DMS53 (cell line): ENCODE results near the gene TAF11L13.
"Not testable (repeated sequence)": the region's sequence is repeated elsewhere in the genome, so short reads cannot be mapped to it uniquely, and the experiment has no call there.

Source experiments
- DNase-seq: peaks from one replicate; lab custom pipeline; 2025; lab: John Stamatoyannopoulos, UW

TAF11L13 gene

DNA sequence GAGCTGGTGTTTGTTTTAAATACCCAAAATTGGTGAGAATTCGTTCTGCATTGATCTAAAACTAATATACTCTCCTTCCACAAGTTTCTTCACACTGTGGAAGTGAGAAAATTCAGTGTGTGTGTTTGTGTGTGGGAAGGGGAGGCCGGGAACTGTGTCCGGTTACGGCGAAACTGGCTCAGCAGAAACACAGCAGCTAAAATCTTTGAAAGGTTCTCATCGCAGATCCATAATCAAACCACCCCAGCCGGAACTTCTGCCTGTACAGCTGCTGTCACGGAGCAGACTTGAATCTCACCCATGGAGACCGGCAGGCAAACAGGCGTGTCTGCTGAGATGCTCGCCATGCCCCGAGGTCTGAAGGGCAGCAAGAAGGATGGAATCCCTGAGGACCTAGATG lies at the start of gene TAF11L13:
TSS of gene TAF11L13 (plus strand) at position 301 of the 400 bp plus-strand sequence.
- DNase-seq: not testable (repeated sequence)

GRCh38 chr5:17585658-17586057 lies 46.2 kb upstream of the TAF11L13 start, which contains the start of gene TAF11L7:
TSS of gene TAF11L7 (minus strand) at chr5:17585758.
- DNase-seq: not testable (repeated sequence)

- not testable (repeated sequence) for DNase-seq
Measured at GRCh38 chr5:17590860-17591259, 41.0 kb upstream of the TAF11L13 start, which contains the start of gene TAF11L8. TSS of gene TAF11L8 (minus strand) at chr5:17590960.

GRCh38 chr5:17594255-17594654 lies 37.6 kb upstream of the TAF11L13 start, which contains the start of gene TAF11L9:
TSS of gene TAF11L9 (minus strand) at chr5:17594394.
- not testable (repeated sequence) for DNase-seq

DNA sequence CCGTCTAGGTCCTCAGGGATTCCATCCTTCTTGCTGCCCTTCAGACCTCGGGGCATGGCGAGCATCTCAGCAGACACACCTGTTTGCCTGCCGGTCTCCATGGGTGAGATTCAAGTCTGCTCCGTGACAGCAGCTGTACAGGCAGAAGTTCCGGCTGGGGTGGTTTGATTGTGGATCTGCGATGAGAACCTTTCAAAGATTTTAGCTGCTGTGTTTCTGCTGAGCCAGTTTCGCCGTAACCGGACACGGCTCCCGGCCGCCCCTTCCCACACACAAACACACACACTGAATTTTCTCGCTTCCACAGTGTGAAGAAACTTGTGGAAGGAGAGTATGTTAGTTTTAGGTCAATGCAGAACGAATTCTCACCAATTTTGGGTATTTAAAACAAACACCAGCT lies 34.2 kb upstream of the TAF11L13 start, which contains the start of gene TAF11L10:
TSS of gene TAF11L10 (minus strand) at position 101 of the 400 bp plus-strand sequence.
- not testable (repeated sequence) for DNase-seq

DNA sequence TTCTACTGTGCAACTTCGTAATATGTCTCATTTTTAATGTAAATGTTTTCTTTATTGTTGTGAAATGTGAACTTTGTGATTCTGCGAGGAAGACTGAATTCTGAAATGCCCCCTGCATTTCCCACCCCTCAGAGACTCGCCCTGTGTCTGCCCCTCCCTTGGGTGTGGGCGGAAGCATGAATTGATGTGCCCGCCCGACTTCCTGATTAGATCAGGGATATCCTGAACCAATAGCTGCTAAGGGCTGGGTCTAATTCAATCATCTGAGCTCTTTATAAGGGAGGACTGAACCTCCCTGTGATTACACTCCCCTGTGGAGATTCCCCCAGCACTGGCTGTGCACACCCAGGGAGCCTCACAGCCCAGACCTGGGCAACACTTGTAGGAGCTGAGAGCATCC lies 28.0 kb upstream of the TAF11L13 start, which contains the start of gene TAF11L11:
TSS of gene TAF11L11 (plus strand) at position 304 of the 400 bp plus-strand sequence.
- DNase-seq: not testable (repeated sequence)

- no peak for DNase-seq
Measured at GRCh38 chr5:17604951-17605350, 26.9 kb upstream of the TAF11L13 start.

- DNase-seq: not testable (repeated sequence)
Measured at GRCh38 chr5:17607461-17607860, 24.4 kb upstream of the TAF11L13 start.

GRCh38 chr5:17610092-17610491 lies 21.8 kb upstream of the TAF11L13 start, which contains the start of gene TAF11L12:
TSS of gene TAF11L12 (plus strand) at chr5:17610392.
- DNase-seq: not testable (repeated sequence)

- no peak for DNase-seq
Measured at GRCh38 chr5:17614872-17615605, 16.8 kb upstream of the TAF11L13 start.

DNA sequence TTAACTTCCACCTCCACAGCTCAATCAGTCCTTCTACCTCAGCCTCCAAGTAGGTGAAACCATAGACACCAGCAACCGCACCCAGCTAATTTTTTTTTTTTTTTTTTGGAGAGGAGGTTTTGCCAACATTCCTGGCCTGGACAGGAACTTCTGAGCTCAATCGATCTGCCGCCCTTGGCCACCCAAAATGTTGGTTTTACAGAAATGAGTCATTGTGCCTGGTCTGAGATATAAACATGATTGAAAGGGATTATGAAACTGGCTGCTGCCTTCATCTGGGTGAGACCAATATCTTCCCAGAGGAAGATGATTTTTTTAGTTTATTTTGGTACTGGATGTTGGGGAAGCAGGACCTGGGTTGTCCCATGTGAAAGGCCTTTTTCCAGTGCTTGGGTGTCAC lies 12.5 kb upstream of the TAF11L13 start:
- DNase-seq: no peak

DNA sequence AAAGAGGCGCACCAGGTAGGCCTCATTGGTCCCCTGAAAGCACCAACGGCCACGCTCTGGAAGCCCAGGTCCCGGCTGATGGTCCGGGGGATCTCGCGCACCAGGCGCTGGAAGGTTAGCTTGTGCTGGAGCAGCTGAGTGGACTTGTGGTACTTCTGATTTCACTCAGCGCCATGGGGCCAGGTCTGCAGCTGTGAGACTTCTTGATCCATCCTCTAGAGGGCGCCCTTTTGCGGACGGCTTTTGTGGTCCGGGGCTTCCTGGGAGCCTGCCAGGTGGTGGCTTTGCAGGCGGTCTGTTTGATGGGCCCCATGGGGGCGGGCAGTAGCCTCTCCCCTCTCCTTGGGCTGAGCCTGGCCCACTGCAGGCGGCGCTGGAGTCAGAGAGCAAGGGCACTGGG lies 11.3 kb upstream of the TAF11L13 start:
- DNase-seq: no peak

- no peak for DNase-seq
Measured at GRCh38 chr5:17625686-17626085, 6.2 kb upstream of the TAF11L13 start.

DNA sequence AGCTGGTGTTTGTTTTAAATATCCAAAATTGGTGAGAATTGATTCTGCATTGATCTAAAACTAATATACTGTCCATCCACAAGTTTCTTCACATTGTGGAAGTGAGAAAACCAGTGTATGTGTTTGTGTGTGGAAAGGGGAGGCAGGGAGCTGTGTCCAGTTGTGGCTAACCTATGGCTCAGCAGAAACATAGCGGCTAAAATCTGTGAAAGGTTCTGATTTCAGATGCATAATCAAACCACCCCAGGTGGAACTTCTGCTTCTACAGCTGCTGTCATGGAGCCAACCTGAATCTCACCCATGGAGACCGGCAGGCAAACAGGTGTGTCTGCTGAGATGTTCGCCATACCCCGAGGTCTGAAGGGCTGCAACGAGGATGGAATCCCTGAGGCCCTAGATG lies 2.3 kb downstream of the TAF11L13 start, which contains the start of gene TAF11L14:
TSS of gene TAF11L14 (plus strand) at position 301 of the 400 bp plus-strand sequence.
- no peak for DNase-seq

GRCh38 chr5:17649232-17649631 lies 17.3 kb downstream of the TAF11L13 start:
- DNase-seq: not testable (repeated sequence)

DNA sequence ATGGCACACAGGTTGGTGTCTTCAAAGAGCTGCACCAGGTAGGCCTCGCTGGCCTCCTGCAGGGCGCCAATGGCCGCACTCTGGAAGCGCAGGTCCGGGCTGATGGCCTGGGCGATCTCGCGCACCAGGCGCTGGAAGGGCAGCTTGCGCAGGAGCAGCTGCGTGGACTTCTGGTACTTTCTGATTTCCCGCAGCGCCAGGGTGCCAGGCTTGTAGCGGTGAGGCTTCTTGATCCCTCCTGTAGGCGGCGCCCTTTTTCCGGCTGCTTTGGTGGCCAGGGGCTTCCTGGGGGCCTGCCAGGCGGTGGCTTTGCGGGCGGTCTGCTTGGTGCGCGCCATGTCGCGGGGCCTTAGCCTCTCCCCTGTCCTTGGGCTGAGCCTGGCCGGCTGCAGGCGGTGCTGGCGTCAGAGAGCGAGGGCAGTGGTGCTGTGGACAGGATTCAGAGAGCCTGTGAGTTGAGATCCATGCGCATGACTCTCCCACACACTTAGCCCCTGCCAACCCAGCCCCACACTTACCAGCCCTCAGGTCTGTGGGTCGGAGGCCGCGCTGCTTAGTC lies 23.4 kb downstream of the TAF11L13 start:
- not testable (repeated sequence) for DNase-seq

GRCh38 chr5:17655921-17656320 lies 24.0 kb downstream of the TAF11L13 start:
- no peak for DNase-seq

GRCh38 chr5:17663182-17663581 lies 31.3 kb downstream of the TAF11L13 start:
- no peak for DNase-seq

DNA sequence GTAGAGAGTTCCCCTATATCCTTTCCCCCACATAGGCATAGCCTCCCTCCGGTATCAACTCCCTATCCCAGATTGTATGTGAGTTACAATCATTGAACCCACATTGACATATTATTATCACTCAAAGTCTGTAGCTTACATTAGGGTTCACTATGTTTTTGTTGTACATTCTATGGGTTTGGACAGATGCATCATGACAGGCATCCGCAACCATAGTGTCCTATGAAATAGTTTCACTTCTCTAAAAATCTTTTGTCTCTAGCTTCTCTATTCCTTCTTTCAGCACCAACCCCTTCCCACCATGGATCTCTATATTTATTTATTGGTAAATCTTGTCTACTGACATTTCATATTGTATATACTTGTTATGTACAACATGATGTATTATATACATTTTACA lies 33.9 kb downstream of the TAF11L13 start:
- DNase-seq: no peak

DNA sequence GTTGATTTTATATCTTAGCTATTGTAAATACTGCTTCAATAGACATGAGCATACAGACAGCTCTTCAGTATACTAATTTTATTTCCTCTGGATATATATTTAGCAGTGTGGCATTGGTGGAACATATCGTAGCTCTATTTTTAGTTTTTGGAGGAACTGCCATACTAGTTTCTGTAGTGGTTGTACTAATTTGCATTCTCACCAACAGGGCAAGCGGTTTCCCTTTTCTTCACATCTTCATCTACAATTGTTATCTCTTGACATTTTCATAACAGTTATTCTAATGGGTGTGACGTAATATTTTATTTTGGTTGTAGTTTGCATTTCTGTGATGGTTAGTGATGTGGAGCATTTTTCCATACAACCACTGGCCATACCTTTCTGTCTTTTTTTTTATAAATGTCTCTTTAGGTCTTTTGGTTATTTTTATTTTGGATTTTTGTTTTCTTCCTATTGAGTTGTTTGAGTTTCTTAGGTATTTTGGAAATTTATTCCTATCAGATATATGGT lies 34.9 kb downstream of the TAF11L13 start:
- no peak for DNase-seq

DNA sequence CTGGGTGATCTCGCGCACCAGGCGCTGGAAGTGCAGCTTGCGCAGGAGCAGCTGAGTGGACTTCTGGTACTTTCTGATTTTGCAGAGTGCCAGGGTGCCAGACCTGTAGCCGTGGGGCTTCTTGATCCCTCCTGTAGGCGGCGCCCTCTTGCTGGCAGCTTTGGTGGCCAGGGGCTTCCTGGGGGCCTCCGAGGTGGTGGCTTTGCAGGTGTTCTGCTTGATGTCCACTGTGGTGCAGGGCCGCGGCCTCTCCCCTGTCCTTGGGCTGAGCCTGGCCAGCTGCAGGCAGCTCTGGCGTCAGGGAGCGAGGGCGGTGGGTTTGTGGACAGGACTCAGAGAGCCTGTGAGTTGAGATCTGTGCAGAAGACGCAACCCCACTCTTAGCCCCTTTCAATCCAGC lies 38.5 kb downstream of the TAF11L13 start:
- DNase-seq: no peak

GRCh38 chr5:17678751-17679324 lies 47.0 kb downstream of the TAF11L13 start:
- no peak for DNase-seq
